NCI-H1105 (cell line): Measurements from ENCODE around the gene TMC4.
"Not testable (repeated sequence)": the region's sequence is repeated elsewhere in the genome, so short reads cannot be mapped to it uniquely, and the experiment has no call there.

ENCODE experiments used
- DNase-seq: peaks from one replicate; lab custom pipeline; 2025; lab: John Stamatoyannopoulos, UW

The TMC4 gene

DNA sequence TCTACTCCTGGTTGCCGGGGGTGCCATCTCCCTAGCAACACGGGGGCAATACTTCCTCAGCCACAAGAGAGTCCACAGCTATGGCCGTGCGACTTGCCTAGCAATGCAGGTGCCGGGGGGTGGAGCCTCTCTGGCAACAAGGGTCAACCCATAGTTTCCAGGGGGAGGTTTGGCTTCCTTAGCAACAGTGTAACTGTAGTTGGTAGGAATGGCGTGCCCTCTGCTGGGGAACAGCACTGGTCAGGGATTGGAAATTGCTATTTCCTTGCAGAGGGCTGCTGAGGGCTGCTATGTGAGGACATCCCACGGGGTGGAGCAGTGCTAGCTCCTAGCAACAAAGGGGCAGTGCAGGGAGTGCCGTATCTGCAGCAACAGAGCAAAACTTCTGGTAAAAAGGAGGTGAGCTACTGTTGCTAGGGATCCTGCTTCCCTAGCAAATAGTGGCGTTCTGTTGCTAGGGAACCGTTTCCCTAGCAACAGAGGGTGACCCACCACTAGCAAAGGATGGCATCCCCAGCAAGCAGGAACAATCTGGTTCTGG is 7.0 kb upstream of the TMC4 start:
- DNase-seq, result peak; percentile 30

DNA sequence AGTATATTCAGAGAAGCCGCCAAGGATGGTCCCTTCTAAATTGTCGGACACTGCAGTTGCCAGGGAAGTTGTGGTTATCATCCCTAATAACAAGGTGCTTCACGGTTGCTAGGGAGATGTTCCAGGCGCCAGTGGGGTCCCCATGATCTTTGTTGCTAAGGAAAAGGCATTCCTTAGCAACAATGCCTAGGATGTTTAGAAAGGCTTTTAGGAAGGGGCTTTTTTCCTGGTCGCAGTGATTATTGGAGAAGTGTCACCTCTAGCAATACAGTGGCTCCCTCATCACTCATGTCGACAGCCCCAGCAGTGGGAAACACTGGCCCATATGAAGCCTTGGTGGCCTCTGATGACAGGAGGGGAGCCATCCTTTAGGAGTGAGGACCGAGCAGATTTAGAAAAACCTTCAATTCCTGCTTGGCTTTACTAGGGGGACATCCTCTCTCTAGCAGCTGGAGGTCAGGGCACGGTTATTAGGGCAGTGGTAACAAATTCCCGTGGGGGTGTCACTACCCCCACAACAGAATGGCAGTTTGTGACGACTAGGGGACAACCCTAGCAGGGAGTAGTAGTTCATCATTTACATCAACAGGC is 6.4 kb upstream of the TMC4 start:
- no peak for DNase-seq

DNA sequence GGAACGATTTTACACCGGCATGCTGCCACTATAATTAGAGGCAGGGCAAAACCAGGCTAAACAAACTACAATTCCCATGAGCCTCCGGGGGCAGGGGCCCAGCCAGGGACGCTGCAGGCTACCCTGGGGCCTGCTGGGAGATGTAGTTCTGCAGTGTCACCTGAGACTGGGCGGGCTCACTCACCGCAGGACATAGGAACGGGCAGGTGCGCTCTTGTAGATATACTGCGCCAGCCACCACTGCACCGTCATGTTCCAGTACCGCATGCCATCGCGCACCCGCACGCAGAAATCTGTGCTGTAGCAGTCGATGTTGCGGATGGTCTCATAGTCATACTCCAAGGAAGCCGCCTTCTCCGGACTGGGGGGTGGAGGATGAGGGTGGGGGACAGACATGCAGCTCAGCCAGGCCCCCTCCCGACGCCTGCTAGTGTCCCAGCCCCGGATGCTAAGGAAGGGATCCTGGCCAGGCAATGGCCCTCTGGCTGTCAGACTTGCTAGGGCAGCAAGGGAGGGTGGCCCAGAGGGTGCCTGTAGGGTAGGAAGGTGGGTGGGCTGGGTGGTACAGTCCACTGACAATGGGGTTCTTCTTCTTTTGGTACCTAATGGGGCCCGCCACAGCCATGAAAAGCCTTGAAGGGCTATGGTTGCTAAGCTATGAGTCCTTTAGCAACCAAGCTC is 5.8 kb upstream of the TMC4 start:
- DNase-seq, result no peak

DNA sequence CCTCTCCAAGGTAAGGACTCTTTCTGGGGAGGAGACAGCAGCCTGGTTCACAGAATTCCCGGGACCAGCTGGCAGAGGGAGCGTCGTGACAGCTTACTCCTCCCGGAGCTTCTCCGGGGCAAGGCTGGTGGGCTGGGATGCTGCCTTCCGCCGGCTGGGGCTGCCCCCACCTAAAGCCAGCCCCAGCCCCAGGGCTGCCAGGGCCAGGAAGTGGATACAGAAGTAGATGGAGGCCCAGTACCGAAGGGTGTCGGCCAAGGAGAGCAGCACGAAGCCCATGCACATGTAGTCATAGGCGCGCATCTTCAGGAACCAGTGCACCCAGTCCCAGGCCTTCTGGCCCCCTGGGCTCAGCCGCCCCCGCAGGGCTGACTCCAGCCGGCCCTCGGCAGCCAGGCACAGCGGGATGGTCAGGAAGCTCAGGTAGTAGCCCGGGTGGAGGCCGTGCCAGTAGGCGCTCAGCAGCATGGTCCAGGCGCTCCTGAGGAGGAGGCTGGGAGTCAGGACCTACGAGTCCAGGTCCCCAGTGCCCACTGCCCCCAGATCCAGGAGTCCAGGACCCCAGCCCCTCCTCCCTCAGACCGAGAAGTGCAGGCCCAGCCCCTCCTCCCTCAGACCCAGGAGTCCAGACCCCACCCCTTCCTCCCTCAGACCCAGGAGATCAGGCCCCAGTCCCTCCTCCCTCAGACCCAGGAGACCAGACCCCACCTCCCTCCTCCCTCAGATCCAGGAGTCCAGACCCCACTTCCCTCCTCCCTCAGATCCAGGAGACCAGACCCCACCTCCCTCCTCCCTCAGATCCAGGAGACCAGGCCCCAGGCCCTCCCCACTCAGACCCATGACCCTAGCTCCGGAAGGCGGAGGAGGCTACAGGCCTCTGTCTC is 1.2 kb upstream of the TMC4 start:
- DNase-seq, result no peak

DNA sequence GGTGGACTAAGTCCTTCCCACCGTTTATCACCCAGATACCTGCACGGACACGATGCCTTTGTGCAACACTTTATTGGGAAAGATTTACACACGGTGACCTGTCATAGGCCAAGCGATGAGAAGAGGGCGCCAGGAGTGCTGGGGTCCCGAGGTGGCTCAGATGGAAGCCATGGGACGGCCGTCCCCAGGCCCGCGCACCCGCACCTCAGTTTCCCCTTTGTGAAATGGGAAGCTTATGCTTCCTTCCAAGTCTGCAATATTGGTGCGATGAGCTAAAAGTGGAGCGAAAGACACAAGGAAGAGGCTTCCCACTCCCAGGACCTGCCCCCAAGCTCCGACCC is 369 bp upstream of the TMC4 start:
- DNase-seq, result no peak

DNA sequence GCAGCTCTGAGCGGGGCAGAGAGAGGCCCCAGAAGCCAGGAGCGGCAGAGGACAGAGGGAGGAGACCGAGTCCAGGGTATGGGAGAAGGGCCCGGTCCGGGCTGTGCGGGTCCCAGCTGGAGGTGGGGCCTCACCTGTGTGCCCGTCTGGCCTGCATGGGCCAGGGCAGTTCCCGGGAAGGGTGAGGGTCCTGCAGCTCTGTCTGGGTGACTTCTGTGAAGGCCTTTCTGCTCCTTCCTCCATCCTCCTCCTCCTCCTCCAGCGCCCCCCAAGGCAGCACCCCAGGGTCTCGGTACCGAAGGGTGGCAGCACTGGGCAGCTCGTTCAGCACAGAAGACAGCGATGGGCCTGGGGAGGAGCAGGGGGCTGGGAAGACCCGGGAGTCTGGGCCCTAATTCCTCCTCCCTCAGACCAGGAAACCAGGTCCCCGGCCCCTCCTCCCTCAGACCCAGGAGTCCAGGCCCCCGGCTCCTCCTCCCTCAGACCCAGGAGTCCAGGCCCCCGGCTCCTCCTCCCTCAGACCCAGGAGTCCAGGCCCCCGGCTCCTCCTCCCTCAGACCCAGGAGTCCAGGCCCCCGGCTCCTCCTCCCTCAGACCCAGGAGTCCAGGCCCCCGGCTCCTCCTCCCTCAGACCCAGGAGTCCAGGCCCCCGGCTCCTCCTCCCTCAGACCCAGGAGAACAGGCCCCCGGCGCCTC is 1.1 kb downstream of the TMC4 start:
- DNase-seq, result not testable (repeated sequence)

DNA sequence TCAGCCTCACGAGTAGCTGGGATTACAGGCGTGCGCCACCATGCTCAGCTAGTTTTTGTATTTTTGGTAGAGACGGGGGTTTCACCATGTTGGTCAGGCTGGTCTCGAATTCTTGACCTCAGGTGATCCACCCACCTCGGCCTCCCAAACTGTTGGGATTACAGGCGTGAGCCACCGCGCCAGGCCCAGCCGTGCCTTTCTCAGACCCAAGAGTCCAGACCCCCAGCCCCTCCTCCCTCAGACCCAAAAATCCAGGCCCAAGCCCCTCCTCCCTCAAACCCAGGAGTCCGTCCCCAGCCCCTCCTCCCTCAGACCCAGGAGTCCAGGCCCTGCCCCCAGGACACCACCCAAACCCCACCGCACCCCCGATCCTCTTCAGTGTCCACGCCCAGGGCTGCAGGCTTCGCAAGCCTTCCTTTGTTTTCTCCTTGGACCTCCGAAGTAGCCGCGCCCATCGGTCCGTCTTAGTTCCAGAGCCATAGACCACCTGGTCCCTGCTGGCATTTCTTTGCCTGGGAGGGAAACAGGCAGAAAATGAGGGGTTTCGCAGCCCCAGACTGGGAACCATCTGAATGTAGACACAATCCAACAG is 3.7 kb downstream of the TMC4 start:
- no peak for DNase-seq

DNA sequence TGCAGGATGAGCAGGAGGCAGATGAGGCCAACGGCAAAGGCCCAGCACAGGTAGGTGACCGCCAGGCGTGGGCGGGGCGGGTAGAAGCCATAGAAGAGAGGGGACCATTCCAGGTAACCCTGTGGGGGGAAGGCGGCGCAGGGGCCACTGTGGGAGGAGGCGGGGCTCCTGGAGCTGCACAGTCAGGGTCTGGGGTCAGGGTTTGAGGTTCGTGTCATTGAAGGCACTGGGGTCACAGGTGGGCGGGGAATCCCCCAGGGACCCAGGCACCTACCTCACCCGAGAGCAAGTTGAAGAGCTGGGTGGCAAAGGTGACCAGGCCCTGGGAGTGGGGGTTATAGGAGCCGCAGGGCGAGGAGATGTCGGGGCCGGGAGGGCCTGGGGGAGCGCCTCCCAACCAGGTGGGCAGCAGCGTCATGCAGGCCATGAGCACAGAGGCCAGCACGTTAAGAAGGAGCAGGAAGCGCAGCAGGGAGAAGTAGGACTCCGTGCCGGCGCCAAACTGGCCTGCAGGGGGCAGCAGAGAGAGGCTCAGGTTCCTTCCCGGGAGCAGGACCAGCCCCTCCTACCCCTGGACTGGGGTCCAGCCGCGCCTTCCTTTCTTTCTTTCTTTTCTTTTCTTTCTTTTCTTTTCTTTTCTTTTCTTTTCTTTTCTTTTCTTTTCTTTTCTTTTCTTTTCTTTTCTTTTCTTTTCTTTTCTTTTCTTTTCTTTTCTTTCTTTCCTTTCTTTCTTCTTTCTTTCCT is 4.6 kb downstream of the TMC4 start:
- DNase-seq, result peak; percentile 86

DNA sequence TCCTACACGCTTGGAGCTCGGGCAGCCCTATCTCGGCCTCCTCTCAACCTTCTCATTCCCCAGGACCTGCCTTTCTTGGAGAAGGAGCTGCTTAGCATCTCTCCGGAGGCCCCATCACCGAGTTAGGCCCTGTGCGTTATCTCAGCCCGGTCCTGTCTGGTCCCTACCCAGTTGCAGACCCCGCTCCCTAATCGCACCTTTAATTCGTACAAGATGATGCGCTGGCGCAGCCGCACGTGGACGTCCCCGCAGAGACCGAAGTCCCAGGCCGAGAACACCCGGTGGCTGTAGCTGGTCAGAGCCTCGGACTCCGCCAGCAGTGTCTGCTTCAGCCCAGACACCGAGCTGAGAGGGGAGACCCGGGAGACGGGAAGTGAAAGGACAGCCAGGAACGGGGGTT is 7.7 kb downstream of the TMC4 start:
- DNase-seq, result no peak

DNA sequence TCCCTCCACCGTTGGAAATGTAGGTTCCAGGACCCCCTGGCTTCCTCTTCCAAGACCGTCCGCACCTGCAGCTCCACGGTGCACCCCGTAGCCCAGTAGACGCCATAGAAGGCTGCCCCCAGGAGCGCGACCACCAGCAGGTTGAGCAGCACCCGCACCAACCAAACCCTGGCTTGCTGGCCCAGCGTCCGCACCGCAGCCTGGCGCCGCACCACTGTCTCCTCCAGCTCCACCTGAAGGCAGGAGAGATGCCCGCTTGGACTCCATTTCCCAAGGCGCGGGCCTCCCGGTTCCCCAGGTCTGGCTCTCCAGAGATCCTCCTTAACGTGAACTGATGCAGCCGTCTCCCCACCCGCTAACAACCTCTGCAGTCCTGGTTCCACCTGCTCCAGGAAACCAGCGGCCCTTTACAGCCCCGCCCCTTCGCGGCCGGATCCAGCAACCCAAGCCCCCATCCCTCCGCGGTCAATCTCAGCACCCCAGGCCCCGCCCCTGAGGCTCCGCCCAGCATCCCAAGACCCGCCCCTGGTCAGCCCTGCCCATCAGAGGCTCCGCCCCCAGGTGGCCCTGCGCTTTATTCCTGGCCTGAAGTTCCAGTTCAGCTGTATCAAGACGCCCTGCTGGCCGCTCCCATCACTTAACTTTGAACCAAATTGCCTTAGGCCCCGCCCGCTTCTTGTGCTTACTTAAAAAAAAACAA is 8.4 kb downstream of the TMC4 start:
- no peak for DNase-seq

DNA sequence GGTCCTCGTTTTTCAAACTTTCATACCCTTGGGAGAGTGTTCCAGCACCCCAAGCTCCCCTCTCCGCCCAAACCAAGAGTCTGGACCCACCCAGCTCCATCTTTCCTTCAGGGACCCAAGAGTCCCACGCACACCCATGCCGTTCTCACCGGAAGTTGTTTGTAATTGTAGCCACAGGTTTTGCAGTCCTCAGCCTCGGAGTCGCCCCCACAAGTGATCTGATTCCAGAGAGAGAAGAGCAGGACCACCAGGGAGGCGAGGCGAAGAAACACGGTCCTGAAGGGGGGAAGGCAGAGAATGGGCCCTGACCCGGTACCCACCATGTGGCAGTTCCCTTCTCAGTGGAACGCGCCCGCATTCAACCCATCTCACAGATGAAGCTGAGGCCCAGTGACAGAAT is 10.1 kb downstream of the TMC4 start:
- no peak for DNase-seq

DNA sequence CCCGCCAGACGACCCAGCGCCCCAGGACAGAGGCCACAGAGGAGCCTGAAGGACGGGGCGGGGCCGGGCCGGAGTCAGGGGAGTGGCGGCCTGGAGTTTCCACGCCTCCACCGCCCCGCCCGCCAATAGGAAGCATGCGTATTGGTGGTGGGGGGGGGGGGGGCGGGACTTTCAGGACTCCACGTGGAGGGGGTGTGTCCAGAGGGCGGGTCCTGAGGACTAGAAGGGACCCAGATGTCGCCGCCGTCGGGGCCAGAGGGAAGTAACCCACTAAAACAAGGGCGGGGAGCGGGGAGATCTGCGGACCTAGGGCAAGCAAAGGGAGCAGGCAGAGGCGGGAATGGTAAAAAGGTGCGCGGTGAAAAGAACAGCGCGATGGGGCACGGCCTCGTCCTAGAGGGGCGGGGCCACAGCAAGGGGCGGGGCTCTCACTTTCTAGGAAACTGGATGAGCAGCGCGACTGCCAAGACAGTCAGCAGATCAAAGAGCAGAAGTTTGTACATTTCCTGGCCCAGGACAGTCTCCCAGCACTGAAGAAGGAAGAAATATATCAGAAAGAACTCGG is 10.6 kb downstream of the TMC4 start:
- no peak for DNase-seq

DNA sequence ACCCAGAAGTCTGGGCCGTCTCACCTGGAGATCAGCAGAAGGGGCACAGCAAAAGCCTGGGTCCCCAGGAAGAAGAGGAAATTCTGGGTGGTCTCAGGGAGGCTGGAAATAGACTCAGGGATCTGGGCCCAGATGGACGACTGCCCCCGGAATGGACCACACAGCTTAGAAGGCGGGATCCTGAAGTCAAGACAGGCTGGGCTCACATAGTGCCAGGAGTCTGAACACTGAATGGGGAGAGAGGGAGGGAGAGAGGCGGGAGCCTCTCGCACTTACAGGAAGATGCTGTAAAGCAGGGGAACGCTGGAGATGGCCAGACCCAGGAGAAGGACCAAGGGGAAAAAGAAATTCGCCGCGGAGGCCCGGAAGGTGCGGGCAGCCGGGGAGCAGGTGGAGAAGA is 12.1 kb downstream of the TMC4 start:
- DNase-seq, result no peak

DNA sequence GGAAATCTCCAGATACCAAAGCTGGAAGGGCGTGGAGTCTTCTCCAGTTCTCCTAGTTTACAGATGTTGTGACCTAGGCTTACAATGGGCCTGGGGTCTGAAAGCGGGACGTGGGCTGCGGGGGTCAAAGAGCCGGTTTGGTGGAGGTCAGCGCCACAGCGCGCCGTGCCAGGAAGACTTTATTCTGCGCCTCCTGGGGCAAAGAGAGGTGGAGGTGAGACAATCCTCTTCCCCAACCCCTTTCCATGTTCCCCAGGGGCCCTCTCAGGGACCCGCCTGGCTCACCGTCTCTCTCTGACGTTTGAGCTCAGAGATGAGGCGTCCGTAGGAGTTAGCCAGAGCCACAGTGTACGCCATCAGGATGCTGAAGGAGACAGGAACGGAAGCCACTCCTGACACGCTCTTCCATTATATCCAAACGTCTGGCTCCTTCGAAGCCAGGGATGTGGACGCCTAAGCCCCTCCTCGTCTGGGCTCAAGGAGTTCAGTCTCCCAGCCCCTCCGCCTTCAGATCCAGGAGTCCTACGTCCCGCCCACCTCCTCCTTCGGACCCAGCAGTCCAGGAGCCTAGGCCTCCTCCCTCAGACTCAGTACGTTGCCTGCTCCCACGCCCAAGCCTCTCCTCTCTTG is 12.7 kb downstream of the TMC4 start:
- DNase-seq, result peak; percentile 34

DNA sequence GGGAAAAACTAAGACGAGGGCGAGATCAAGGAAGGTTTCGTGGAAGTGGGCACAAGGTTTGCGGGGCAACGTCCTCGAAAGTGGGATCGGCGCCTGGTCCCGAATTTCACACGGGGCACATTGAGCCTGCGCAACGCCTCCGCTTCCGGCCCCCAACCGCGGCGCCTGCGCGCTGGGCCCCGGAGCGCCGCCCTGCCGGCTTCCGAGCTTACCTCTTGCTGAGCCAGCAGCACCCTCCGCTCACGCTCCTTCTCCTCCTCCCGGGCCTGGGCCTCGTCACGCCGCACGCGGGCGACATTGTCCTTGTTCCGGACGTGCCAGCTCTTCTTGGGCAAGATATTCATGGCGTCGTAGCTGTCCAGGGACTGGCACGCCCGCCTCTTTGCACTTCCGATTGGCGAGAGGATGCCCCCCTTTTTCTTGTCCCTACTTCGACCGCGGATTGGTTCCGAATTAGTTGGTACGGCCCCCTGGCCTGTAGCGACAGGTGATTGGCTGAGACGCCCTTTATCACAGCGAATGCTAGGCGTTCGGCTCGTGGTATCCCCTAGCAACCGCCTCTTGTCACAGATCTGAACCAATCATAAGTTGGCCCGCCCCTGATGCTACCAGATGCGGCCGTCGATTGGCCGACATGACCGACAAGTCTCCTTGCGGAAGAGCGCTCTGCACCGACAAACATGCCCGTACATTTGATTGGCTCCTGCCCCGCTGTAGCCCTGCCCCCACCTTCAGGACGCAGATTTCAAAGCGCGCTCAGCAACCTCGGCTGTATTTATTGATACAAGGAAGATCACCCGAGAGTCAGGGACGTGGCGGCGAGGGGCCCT is 13.4 kb downstream of the TMC4 start, which contains the start of gene LENG1:
Gene LENG1 (minus strand): TSS at position 370 of the 830 bp plus-strand sequence. CDS start 26 bp downstream, at position 344.
- peak; percentile 100 for DNase-seq

DNA sequence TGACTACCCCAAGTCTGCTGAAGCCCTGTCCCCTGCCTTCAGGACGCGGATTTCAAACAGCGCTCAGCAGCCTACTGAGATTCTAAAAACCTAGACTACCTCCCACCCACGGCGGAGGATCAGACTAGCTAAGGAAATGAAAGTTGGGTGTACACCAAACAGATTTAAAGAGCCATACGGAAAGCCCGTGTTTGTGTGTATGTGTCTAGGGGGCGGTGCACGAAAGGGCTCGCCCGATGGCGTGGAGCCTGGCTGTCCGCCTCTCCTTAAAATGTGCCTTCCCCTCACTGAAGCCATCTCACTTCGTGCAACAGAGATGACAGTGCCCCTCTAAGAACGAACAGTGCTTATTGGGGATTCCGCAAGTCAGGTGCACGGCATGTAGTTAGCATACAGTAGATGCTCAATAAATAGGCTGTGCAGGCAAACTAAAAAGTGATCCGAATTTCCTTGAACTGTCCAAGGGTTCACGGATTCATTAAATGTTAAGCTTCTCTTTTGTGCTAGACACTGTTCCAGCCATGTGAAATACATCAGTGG is 14.1 kb downstream of the TMC4 start:
- DNase-seq, result no peak

DNA sequence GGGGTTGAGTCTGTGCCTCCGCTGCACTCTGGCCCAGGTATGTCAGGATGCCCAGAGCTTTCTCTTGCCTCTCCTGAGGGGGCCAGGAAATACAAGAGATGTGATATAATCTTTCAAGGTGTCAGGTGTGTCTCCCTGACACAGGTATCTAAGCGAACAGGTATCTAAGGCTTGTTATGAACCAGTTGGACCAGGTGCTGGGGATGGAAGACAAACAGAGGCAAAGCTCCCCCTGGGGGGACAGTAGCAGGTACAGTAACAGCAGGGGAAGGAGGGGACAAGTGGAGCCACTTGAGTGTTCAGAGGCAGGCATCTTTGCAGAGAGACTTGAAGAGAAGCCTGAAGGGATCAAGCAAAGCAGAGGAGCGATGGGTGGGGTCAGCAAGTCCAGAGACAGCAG is 16.0 kb downstream of the TMC4 start:
- no peak for DNase-seq

DNA sequence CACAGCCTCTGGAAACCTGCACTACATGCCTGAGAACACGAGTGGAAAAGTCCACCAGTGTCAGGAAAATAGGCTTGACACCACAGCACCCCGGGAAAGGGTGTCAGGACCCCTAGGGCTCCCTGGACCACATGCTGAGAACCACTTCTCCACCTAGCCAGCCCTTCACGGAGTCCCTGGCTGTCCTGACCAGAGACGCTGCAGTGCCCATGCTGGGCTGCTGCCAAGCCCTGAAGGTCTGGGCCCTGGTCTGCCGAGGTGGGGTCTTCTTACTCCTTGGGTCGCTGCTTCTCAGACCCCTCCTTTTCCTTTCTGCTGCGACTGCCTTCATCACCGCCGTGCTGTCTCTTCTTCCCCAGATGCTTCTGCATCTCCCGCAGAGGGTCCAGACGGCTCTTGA is 16.5 kb downstream of the TMC4 start:
- no peak for DNase-seq
